ENCODE data around the gene PEX3. TPM values are rescaled to one million over a fixed set of nuclear protein-coding genes. Genes with fewer than 3 reads are reported as not detected.
"Not testable (repeated sequence)": the region's sequence is repeated elsewhere in the genome, so short reads cannot be mapped to it uniquely, and the experiment has no call there.

The PEX3 gene
- polyA plus RNA-seq, 2 donors = 16.5 to 18.3 TPM

DNA sequence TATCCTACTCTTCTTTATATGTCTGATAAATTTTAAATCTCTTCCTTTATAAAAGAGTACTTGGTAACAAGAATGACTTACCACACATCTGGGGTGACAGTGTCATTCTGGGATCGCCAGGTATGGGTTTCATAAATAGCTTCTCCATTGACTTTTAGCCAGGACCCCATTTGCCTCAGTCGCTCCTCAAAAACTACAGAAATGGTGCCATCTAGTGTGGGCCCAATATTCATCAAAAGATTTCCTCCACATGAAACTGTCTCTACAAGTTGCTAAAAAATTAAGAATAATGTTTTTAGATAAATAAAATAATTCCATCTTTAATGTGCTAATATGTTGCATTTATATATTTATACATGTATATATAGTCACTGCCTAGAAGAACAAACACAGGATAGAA is 51.2 kb downstream of the PEX3 start:
- no peaks in the 10 kb centered on the region for H3K4me1 ChIP-seq (ENCODE audit: control insufficient read depth in 2 of 2, insufficient read depth in 2 of 2, low read length in 1 of 2)
- no peaks in the 10 kb centered on the region for H3K27me3 ChIP-seq (ENCODE audit: control insufficient read depth in 1 of 2, insufficient read depth in 2 of 2, low read length in 2 of 2)
- H3K36me3 ChIP-seq (ENCODE audit: control insufficient read depth in 2 of 2, insufficient read depth in 2 of 2, low read length in 1 of 2) = peaks cover 0 to 1% of the 10 kb centered on the region in 2 donors
- WGBS, 2 donors = 89 to 91% methylated on average over 2 of the region's 2 CpGs
- no peak overlapping the region for H3K4me3 ChIP-seq (ENCODE audit: low read depth in 1 of 2, low read length in 2 of 2)
- H3K27ac ChIP-seq (ENCODE audit: low read depth in 2 of 2, low read length in 1 of 2) = no peak overlapping the region
- no peaks in the 10 kb centered on the region for H3K9me3 ChIP-seq (ENCODE audit: control insufficient read depth in 2 of 2, insufficient read depth in 1 of 2, low read depth in 1 of 2, low read length in 1 of 2)

- Histone ChIP-seq H3K4me3 (ENCODE audit: low read depth in 1 of 2, low read length in 2 of 2) (no peak overlapping the region), H3K4me1 (ENCODE audit: control insufficient read depth in 2 of 2, insufficient read depth in 2 of 2, low read length in 1 of 2) (no peaks in the 10 kb centered on the region), H3K27ac (ENCODE audit: low read depth in 2 of 2, low read length in 1 of 2) (no peak overlapping the region), H3K9me3 (ENCODE audit: control insufficient read depth in 2 of 2, insufficient read depth in 1 of 2, low read depth in 1 of 2, low read length in 1 of 2) (no peaks in the 10 kb centered on the region), H3K27me3 (ENCODE audit: control insufficient read depth in 1 of 2, insufficient read depth in 2 of 2, low read length in 2 of 2) (no peaks in the 10 kb centered on the region), H3K36me3 (ENCODE audit: control insufficient read depth in 2 of 2, insufficient read depth in 2 of 2, low read length in 1 of 2) (peaks cover 0 to 3% of the 10 kb centered on the region in 2 donors)
- 88 to 97% methylated on average over 1 of the region's 1 CpG for WGBS, 2 donors
Observed at GRCh38 chr6:143504369-143504768, 53.8 kb downstream of the PEX3 start.

- no peaks in the 10 kb centered on the region for H3K9me3 ChIP-seq (ENCODE audit: control insufficient read depth in 2 of 2, insufficient read depth in 1 of 2, low read depth in 1 of 2, low read length in 1 of 2)
- no peaks in the 10 kb centered on the region for H3K27me3 ChIP-seq (ENCODE audit: control insufficient read depth in 1 of 2, insufficient read depth in 2 of 2, low read length in 2 of 2)
- no peak overlapping the region for H3K4me3 ChIP-seq (ENCODE audit: low read depth in 1 of 2, low read length in 2 of 2)
- no peaks in the 10 kb centered on the region for H3K4me1 ChIP-seq (ENCODE audit: control insufficient read depth in 2 of 2, insufficient read depth in 2 of 2, low read length in 1 of 2)
- peaks cover 0 to 3% of the 10 kb centered on the region in 2 donors for H3K36me3 ChIP-seq (ENCODE audit: control insufficient read depth in 2 of 2, insufficient read depth in 2 of 2, low read length in 1 of 2)
- no peak overlapping the region for H3K27ac ChIP-seq (ENCODE audit: low read depth in 2 of 2, low read length in 1 of 2)
- 78 to 83% methylated on average over 5 of the region's 5 CpGs for WGBS, 2 donors
Observed at GRCh38 chr6:143505111-143505510, 54.5 kb downstream of the PEX3 start.

DNA sequence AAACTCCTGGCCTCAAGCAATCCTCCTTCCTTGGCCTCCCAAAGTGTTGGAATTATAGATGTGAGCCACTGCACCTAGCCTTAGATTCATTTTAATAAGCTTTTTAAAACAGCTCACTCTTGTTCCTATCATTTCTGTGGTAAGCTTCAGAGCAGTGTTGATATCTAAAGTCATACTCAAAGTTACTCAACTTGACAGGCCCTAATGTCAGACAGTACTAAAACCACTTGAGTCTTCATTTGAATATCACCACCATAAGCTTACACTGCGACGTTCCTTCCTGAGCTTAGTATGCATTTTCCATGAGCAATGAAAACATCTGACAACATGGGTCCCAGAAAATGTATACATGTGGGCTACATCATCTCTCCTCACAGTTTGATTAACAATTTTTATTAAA is 54.9 kb downstream of the PEX3 start:
- no peaks in the 10 kb centered on the region for H3K4me1 ChIP-seq (ENCODE audit: control insufficient read depth in 2 of 2, insufficient read depth in 2 of 2, low read length in 1 of 2)
- H3K36me3 ChIP-seq (ENCODE audit: control insufficient read depth in 2 of 2, insufficient read depth in 2 of 2, low read length in 1 of 2) = peaks cover 0 to 3% of the 10 kb centered on the region in 2 donors
- no peaks in the 10 kb centered on the region for H3K27me3 ChIP-seq (ENCODE audit: control insufficient read depth in 1 of 2, insufficient read depth in 2 of 2, low read length in 2 of 2)
- no peak overlapping the region for H3K4me3 ChIP-seq (ENCODE audit: low read depth in 1 of 2, low read length in 2 of 2)
- H3K27ac ChIP-seq (ENCODE audit: low read depth in 2 of 2, low read length in 1 of 2) = no peak overlapping the region
- H3K9me3 ChIP-seq (ENCODE audit: control insufficient read depth in 2 of 2, insufficient read depth in 1 of 2, low read depth in 1 of 2, low read length in 1 of 2) = no peaks in the 10 kb centered on the region
- 84 to 90% methylated on average over 2 of the region's 2 CpGs for WGBS, 2 donors

DNA sequence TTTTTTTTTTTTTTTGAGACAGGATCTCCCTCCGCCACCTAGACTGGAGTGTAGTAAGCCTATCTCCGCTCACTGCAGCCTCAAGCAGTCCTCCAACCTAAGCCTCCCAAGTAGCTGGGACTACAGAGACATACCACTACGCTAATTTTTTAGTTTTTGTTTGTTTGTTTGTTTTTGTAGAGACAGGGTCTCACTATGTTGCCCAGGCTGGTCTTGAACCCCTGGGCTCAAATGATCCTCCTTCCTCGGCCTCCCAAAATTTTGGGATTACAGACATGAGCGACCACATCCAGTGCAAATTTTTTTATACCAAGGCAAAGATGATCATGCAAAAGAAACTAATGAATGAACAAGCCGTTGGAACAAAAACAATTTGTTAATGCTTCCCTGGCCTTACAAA is 55.6 kb downstream of the PEX3 start:
- no peak overlapping the region for H3K4me3 ChIP-seq (ENCODE audit: low read depth in 1 of 2, low read length in 2 of 2)
- 97 to 99% methylated on average over 6 of the region's 6 CpGs for WGBS, 2 donors
- H3K27ac ChIP-seq (ENCODE audit: low read depth in 2 of 2, low read length in 1 of 2) = no peak overlapping the region
- H3K36me3 ChIP-seq (ENCODE audit: control insufficient read depth in 2 of 2, insufficient read depth in 2 of 2, low read length in 1 of 2) = peaks cover 0 to 3% of the 10 kb centered on the region in 2 donors
- H3K4me1 ChIP-seq (ENCODE audit: control insufficient read depth in 2 of 2, insufficient read depth in 2 of 2, low read length in 1 of 2) = peaks cover 0 to 4% of the 10 kb centered on the region in 2 donors
- H3K27me3 ChIP-seq (ENCODE audit: control insufficient read depth in 1 of 2, insufficient read depth in 2 of 2, low read length in 2 of 2) = no peaks in the 10 kb centered on the region
- H3K9me3 ChIP-seq (ENCODE audit: control insufficient read depth in 2 of 2, insufficient read depth in 1 of 2, low read depth in 1 of 2, low read length in 1 of 2) = no peaks in the 10 kb centered on the region

DNA sequence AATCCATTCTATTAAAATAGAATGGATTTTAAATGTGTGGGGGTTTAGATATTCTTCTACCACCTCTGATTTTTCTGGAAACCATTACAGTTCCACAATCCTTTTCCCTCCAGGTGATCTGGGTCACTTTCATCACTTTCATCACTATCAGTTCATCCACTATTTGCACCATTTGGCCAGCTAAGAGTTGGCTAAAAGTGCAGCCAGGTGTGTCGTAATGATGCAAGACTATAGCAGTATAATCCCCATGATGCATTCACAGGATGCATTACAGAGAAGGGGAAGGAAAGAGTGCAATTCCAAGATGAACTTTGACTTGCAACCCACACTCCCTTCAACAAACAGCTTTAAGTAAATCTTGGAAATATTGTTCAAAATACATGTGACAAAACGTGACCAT is 56.0 kb downstream of the PEX3 start:
- H3K9me3 ChIP-seq (ENCODE audit: control insufficient read depth in 2 of 2, insufficient read depth in 1 of 2, low read depth in 1 of 2, low read length in 1 of 2) = no peaks in the 10 kb centered on the region
- peaks cover 0 to 4% of the 10 kb centered on the region in 2 donors for H3K4me1 ChIP-seq (ENCODE audit: control insufficient read depth in 2 of 2, insufficient read depth in 2 of 2, low read length in 1 of 2)
- H3K4me3 ChIP-seq (ENCODE audit: low read depth in 1 of 2, low read length in 2 of 2) = no peak overlapping the region
- H3K27me3 ChIP-seq (ENCODE audit: control insufficient read depth in 1 of 2, insufficient read depth in 2 of 2, low read length in 2 of 2) = no peaks in the 10 kb centered on the region
- no peak overlapping the region for H3K27ac ChIP-seq (ENCODE audit: low read depth in 2 of 2, low read length in 1 of 2)
- WGBS, 2 donors = 86 to 88% methylated on average over 2 of the region's 2 CpGs
- peaks cover 0 to 3% of the 10 kb centered on the region in 2 donors for H3K36me3 ChIP-seq (ENCODE audit: control insufficient read depth in 2 of 2, insufficient read depth in 2 of 2, low read length in 1 of 2)

- Histone ChIP-seq H3K36me3 (ENCODE audit: control insufficient read depth in 2 of 2, insufficient read depth in 2 of 2, low read length in 1 of 2) (peaks cover 0 to 3% of the 10 kb centered on the region in 2 donors), H3K4me1 (ENCODE audit: control insufficient read depth in 2 of 2, insufficient read depth in 2 of 2, low read length in 1 of 2) (peaks cover 0 to 6% of the 10 kb centered on the region in 2 donors), H3K27me3 (ENCODE audit: control insufficient read depth in 1 of 2, insufficient read depth in 2 of 2, low read length in 2 of 2) (no peaks in the 10 kb centered on the region), H3K9me3 (ENCODE audit: control insufficient read depth in 2 of 2, insufficient read depth in 1 of 2, low read depth in 1 of 2, low read length in 1 of 2) (no peaks in the 10 kb centered on the region), H3K27ac (ENCODE audit: low read depth in 2 of 2, low read length in 1 of 2) (no peak overlapping the region), H3K4me3 (ENCODE audit: low read depth in 1 of 2, low read length in 2 of 2) (no peak overlapping the region)
- WGBS, 2 donors = 79 to 84% methylated on average over 6 of the region's 6 CpGs
Observed at GRCh38 chr6:143507358-143508145, 56.9 kb downstream of the PEX3 start.

- WGBS, 2 donors = 96 to 97% methylated on average over 13 of the region's 13 CpGs
- H3K27me3 ChIP-seq (ENCODE audit: control insufficient read depth in 1 of 2, insufficient read depth in 2 of 2, low read length in 2 of 2); H3K27ac ChIP-seq (ENCODE audit: low read depth in 2 of 2, low read length in 1 of 2); H3K4me1 ChIP-seq (ENCODE audit: control insufficient read depth in 2 of 2, insufficient read depth in 2 of 2, low read length in 1 of 2); H3K36me3 ChIP-seq (ENCODE audit: control insufficient read depth in 2 of 2, insufficient read depth in 2 of 2, low read length in 1 of 2); H3K4me3 ChIP-seq (ENCODE audit: low read depth in 1 of 2, low read length in 2 of 2); H3K9me3 ChIP-seq (ENCODE audit: control insufficient read depth in 2 of 2, insufficient read depth in 1 of 2, low read depth in 1 of 2, low read length in 1 of 2): not testable (repeated sequence)
Observed at GRCh38 chr6:143510326-143510725, 59.7 kb downstream of the PEX3 start.

DNA sequence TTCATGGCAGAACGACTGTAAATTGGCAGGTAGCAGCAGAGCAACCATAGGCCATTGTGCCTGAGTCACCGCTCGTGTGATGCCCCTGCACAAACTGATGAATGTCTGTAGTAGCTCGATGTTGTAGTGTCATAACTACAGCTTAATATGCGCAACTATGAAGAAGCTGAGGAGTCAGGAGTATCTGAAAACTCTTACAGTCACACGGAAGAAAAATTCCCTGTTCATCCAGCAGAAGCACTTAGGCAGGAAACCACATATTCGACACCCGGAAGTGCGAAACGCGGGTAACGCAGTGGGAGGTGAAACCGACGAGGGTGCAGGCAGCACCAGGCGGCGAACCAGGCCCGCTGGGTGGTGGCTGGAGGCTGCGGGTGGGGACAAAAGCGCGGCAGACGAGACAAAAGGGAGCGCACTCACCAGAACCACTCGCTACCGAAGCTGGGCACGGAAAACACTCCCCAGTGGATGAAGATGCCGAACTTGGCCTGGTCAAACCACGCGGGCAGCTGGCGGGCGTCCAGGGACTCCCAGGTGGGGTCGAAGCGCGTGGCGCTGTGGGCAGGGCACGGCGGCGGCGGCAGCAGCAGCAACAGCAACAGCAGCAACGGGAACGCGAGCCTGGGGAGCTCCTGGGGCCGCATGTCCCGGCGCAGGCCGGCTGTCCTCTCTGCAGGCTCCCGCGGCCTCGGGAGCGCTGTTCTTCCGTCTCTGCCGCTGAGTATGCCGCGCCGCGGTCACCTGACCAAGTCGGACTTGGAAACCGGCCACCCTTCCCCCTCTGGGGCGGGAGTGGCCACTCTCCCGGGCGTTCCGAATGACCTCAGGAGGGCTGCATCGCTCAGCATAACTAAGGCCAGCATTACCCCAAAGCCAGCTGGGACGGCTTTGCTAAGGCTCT is 60.6 kb downstream of the PEX3 start, which contains the start of gene FUCA2:
Gene FUCA2 (minus strand): TSS at position 730 of the 901 bp plus-strand sequence. CDS start 86 bp downstream, at position 644.
- Histone ChIP-seq H3K4me1 (ENCODE audit: control insufficient read depth in 2 of 2, insufficient read depth in 2 of 2, low read length in 1 of 2) (peaks cover 2 to 6% of the 10 kb centered on the region in 2 donors), H3K36me3 (ENCODE audit: control insufficient read depth in 2 of 2, insufficient read depth in 2 of 2, low read length in 1 of 2) (peaks cover 0 to 3% of the 10 kb centered on the region in 2 donors), H3K27me3 (ENCODE audit: control insufficient read depth in 1 of 2, insufficient read depth in 2 of 2, low read length in 2 of 2) (no peaks in the 10 kb centered on the region), H3K27ac (ENCODE audit: low read depth in 2 of 2, low read length in 1 of 2) (peak within 1 kb of the TSS; percentile 86 to 89), H3K9me3 (ENCODE audit: control insufficient read depth in 2 of 2, insufficient read depth in 1 of 2, low read depth in 1 of 2, low read length in 1 of 2) (no peaks in the 10 kb centered on the region), H3K4me3 (ENCODE audit: low read depth in 1 of 2, low read length in 2 of 2) (peak within 1 kb of the TSS; percentile 77 to 81)
- WGBS, 2 donors = 3 to 4% methylated on average over 61 to 63 of the region's 63 CpGs

All from esophagus (tissue), 2 donors.